PC-9 (cell line): ENCODE data around the gene SERPINI1. TPM values are rescaled to one million over a fixed set of nuclear protein-coding genes. Genes with fewer than 3 reads are reported as not detected.

Source experiments
- BruUV-seq: library from RNA; stranded (reverse); fragments of 400-500 nt; replicated peaks from 2 replicates; lab custom pipeline; 2021; lab: Mats Ljungman, UMichigan
- CTCF ChIA-PET: fragments of 300-600 bp; sonication (Branson Sonifier 250); formaldehyde crosslinking; loops from one replicate; lab custom pipeline; 2022; ENCODE audit warnings: antibody characterized with exemption; lab: Charles Lee
- POLR2A ChIA-PET: fragments of 300-600 bp; sonication (Branson Sonifier 250); formaldehyde crosslinking; loops from one replicate; lab custom pipeline; 2022; ENCODE audit warnings: antibody characterized with exemption; ENCODE audit not compliant: unreplicated experiment; lab: Charles Lee
- DNase-seq, 2 experiments: peaks; one replicate each; pipeline versions ENCODE4 v3.0.0 to v3.0.0-alpha.2; 2015 to 2022; ENCODE audit warnings: mixed read lengths in 1 of 2
- H2AFZ ChIP-seq: fragments of 200-600 bp; sonication (generic); 2 replicates; pipeline ENCODE4 v1.8.1; 2017; ENCODE audit warnings: antibody characterized with exemption
- H3F3A ChIP-seq: fragments of 200-600 bp; sonication (generic); 2 replicates; pipeline ENCODE4 v1.8.1; 2017; ENCODE audit warnings: antibody characterized with exemption, mild to moderate bottlenecking, low read depth; ENCODE audit not compliant: insufficient read depth
- H3K27ac ChIP-seq: fragments of 200-600 bp; sonication (generic); 2 replicates; pipeline ENCODE4 v1.6.1; 2016; ENCODE audit warnings: mixed run types
- H3K27me3 ChIP-seq: fragments of 200-600 bp; sonication (generic); 2 replicates; pipeline ENCODE4 v1.6.1; 2016; ENCODE audit warnings: low read depth, mixed run types; ENCODE audit not compliant: insufficient read depth
- H3K36me3 ChIP-seq: fragments of 200-600 bp; sonication (generic); 2 replicates; pipeline ENCODE4 v1.6.1; 2016; ENCODE audit warnings: low read depth, mixed run types
- H3K4me1 ChIP-seq: fragments of 200-600 bp; sonication (generic); replicated peaks from 2 replicates; pipeline ENCODE4 v1.6.1; 2016; ENCODE audit warnings: mixed run types; ENCODE audit not compliant: insufficient read depth
- H3K4me2 ChIP-seq: fragments of 200-600 bp; sonication (generic); 2 replicates; pipeline ENCODE4 v1.6.1; 2017; ENCODE audit warnings: mixed run types
- H3K4me3 ChIP-seq: fragments of 200-600 bp; sonication (generic); 2 replicates; pipeline ENCODE4 v1.6.1; 2016; ENCODE audit warnings: mixed run types
- H3K79me2 ChIP-seq: fragments of 200-600 bp; sonication (generic); 2 replicates; pipeline ENCODE4 v1.6.1; 2017; ENCODE audit warnings: low read depth, mixed run types
- H3K9me2 ChIP-seq: fragments of 200-600 bp; sonication (generic); 2 replicates; pipeline ENCODE4 v1.8.1; 2017; ENCODE audit warnings: mild to moderate bottlenecking; ENCODE audit not compliant: insufficient read depth
- H3K9me3 ChIP-seq: fragments of 200-600 bp; sonication (generic); 2 replicates; pipeline ENCODE4 v1.8.1; 2016; ENCODE audit warnings: low read depth; ENCODE audit not compliant: insufficient read depth
- H4K20me1 ChIP-seq: fragments of 200-600 bp; sonication (generic); 2 replicates; pipeline ENCODE4 v1.8.1; 2017; ENCODE audit not compliant: insufficient read depth
- CTCF ChIP-seq: fragments of 200-600 bp; sonication (generic); conservative IDR thresholded peaks from 2 replicates; pipeline ENCODE4 v1.6.1; 2017; ENCODE audit warnings: mixed run types, antibody characterized with exemption, mild to moderate bottlenecking, moderate library complexity
- EZH2 ChIP-seq: fragments of 200-600 bp; sonication (generic); IDR thresholded peaks from 2 replicates; pipeline ENCODE4 v1.8.0; 2017; ENCODE audit warnings: antibody characterized with exemption, low read depth
- intact Hi-C: fragments of 100-400 bp; cut with micrococcal nuclease; formaldehyde crosslinking; loops from one replicate; pipeline ENCODE4 v1.10.0; 2022; ENCODE audit not compliant: unreplicated experiment
- total RNA-seq: library from RNA; stranded (reverse); gene quantifications from 2 replicates; pipeline ENCODE4 v1.2.3, GENCODE V29; 2021

Gene SERPINI1
- total RNA-seq, 1 experiment from 2014 or later, result 2.4 TPM

GRCh38 chr3:167738037-167738436 lies 2.5 kb downstream of the SERPINI1 start:
- intact Hi-C loops, result no loop called here
- POLR2A ChIA-PET, result no interaction called here
- DNase-seq, result no peak

GRCh38 chr3:167739190-167739810 lies 3.8 kb downstream of the SERPINI1 start:
- Histone ChIP-seq H3K4me1 (peaks cover 11% of the 10 kb centered on the region), H3K36me3 (no peaks in the 10 kb centered on the region), H3K27me3 (no peaks in the 10 kb centered on the region), H3K4me3 (no peak overlapping the region), H3K9me2 (no peaks in the 10 kb centered on the region), H3F3A (peaks cover 11% of the 10 kb centered on the region; the same call in 1 of the 2 replicates), H3K4me2 (no peak overlapping the region), H3K9me3 (no peaks in the 10 kb centered on the region), H2AFZ (no peak overlapping the region), H3K79me2 (peaks cover under 1% of the 10 kb centered on the region; the same call in 1 of the 2 replicates), H4K20me1 (no peaks in the 10 kb centered on the region), H3K27ac (no peak overlapping the region)
- TF ChIP-seq EZH2, result no peak
- no peak for TF ChIP-seq CTCF
- intact Hi-C loops, result no loop called here
- CTCF ChIA-PET, result no interaction called here
- no peak for DNase-seq
- POLR2A ChIA-PET, result no interaction called here
- no TSS peak for BruUV-seq

More at GRCh38 chr3:167738037-167738436, 2.5 kb downstream of the SERPINI1 start:
- H3K4me3 ChIP-seq, result no peak overlapping the region
- peaks cover 13% of the 10 kb centered on the region for H3K79me2 ChIP-seq
- CTCF ChIA-PET, result no interaction called here
- H3K9me2 ChIP-seq, result no peaks in the 10 kb centered on the region
- H4K20me1 ChIP-seq, result no peaks in the 10 kb centered on the region
- H3F3A ChIP-seq, result peaks cover 11% of the 10 kb centered on the region; the same call in 1 of the 2 replicates
- H3K9me3 ChIP-seq, result no peaks in the 10 kb centered on the region
- no TSS peak for BruUV-seq
- H3K4me1 ChIP-seq, result peaks cover 17% of the 10 kb centered on the region
- no peak overlapping the region for H2AFZ ChIP-seq
- no peaks in the 10 kb centered on the region for H3K27me3 ChIP-seq
- H3K4me2 ChIP-seq, result no peak overlapping the region
- H3K27ac ChIP-seq, result no peak overlapping the region
- TF ChIP-seq CTCF, result no peak
- no peak for TF ChIP-seq EZH2
- H3K36me3 ChIP-seq, result no peaks in the 10 kb centered on the region

GRCh38 chr3:167740961-167741587 lies 5.6 kb downstream of the SERPINI1 start:
- Histone ChIP-seq H3K36me3 (no peaks in the 10 kb centered on the region), H3K4me3 (no peak overlapping the region), H3K4me1 (peaks cover 11% of the 10 kb centered on the region), H4K20me1 (no peaks in the 10 kb centered on the region), H2AFZ (no peak overlapping the region), H3K27ac (no peak overlapping the region), H3F3A (peaks cover 2% of the 10 kb centered on the region; the same call in 1 of the 2 replicates), H3K9me3 (no peaks in the 10 kb centered on the region), H3K9me2 (no peaks in the 10 kb centered on the region), H3K79me2 (no peaks in the 10 kb centered on the region), H3K4me2 (no peak overlapping the region), H3K27me3 (no peaks in the 10 kb centered on the region)
- ChIA-PET POLR2A (interaction anchor here (0.6 kb wide), 1 partner anchor 11 kb away, joined by 4 read pairs; no protein-coding TSS in a partner anchor), CTCF (interaction anchor here (0.6 to 1.4 kb wide), 2 partner anchors 234 to 361 kb away, joined by 4 to 6 read pairs; partner anchors contain the start of gene ZBBX)
- TF ChIP-seq EZH2 (no peak), CTCF (peak; percentile 55)
- DNase-seq, result peak in 1 of 2 experiments; percentile 17
- BruUV-seq, result no TSS peak
- intact Hi-C loops, result no loop called here
